Left colon (tissue), 2 donors: ENCODE data around the gene TAF13. TPM values are rescaled to one million over a fixed set of nuclear protein-coding genes. Genes with fewer than 3 reads are reported as not detected.

Source experiments
- ATAC-seq: fragments of 200-7000 bp; cut with Tn5 transposase; one replicate; pipeline ENCODE4 v1.9.1; 2020; ENCODE audit warnings: mild to moderate bottlenecking, moderate library complexity
- DNase-seq, 2 donors: peaks; one replicate each; pipeline ENCODE4 v3.0.0-alpha.2; 2020
- intact Hi-C, 2 donors: fragments of 100-400 bp; cut with DNase I in 1 of 2; cut with micrococcal nuclease in 1 of 2; formaldehyde crosslinking; loops; one replicate each; pipeline versions ENCODE4 v1.11.2 to v1.14.0; 2022; cut with DNase I, micrococcal nuclease
- long read RNA-seq: library from polyadenylated mRNA; unstranded; transcript quantifications from one replicate; pipeline ENCODE4 v2.0.0, GENCODE V29; 2021
- total RNA-seq, 2 donors: library from RNA; stranded (reverse); fragmentation: NEBNext Ultra II Directional; extraction: Animal tissue kit (Norgen Biotek cat#: 25700); gene quantifications; one replicate each; pipeline ENCODE4 v1.2.1, GENCODE V29; 2021
- donor health status: DM: no; HTN: no; CAD: no.
- donor health status: DM: yes; HTN: yes; CAD: no.

Gene TAF13
- total RNA-seq: 10 to 100 TPM; 45.5 to 48.1 TPM
- long read RNA-seq, partial matches to known transcripts: 0 of 15 reads
- long read RNA-seq, other reads (novel, unspliced or antisense): 15 of 15 reads

- DNase-seq (peak; percentile 95 to 96), ATAC-seq (peak; percentile 100)
- intact Hi-C loops: no loop called here
Observed at GRCh38 chr1:109075531-109076490, at the start of gene TAF13. Gene TAF13 (minus strand): TSS chr1:109076003. CDS start chr1:109075947, 56 bp downstream.

GRCh38 chr1:109120356-109120755, 44.6 kb upstream of the TAF13 start:
- ATAC-seq (no peak), DNase-seq (no peak)
- intact Hi-C loops: no loop called here

DNA sequence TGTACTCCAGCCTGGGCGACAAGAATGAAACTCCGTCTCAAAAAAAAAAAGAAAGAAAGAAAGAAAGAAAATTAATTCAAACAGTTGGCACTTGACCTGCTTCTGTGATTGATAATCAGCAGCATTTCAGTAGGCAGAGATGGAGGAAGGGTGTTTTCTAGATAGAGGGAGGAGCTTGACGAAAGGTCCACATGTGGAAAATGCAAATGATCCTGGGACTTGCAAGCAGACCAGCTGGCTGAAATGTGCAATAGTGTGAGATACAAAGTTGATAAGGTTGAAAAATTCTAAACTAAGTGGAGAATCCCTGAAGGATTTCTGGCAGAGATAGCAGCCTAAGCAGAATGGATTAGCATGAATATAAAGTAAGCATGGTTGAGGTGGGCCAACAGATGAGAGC, 42.3 kb upstream of the TAF13 start:
- no peak for DNase-seq
- intact Hi-C loops: no loop called here
- ATAC-seq: no peak

GRCh38 chr1:109116286-109116685, 40.5 kb upstream of the TAF13 start:
- DNase-seq (no peak), ATAC-seq (peak; percentile 46)
- intact Hi-C loops: no loop called here

DNA sequence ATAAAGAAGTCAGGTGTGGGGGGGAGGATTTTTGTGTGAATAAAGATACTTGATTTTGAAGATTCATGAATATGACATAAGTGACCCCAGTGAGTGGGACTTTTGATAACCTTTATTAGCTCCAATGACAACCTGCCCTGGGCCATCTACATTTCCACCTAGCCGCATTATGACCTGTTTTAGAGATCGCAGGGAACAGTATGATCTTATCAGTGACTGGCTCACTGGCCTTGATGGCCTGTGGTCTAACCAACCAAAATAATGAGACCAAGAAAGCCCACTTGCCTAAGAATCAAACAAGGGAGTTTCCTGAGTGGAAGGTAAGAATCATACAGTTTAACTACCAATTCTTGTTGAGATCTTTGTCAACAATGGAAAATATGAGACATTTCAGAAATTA, 39.9 kb upstream of the TAF13 start:
- ATAC-seq (no peak), DNase-seq (no peak)
- intact Hi-C loops: no loop called here

- intact Hi-C loops: no loop called here
- DNase-seq (no peak), ATAC-seq (peak; percentile 18)
Observed at GRCh38 chr1:109114342-109114674, 38.5 kb upstream of the TAF13 start.

DNA sequence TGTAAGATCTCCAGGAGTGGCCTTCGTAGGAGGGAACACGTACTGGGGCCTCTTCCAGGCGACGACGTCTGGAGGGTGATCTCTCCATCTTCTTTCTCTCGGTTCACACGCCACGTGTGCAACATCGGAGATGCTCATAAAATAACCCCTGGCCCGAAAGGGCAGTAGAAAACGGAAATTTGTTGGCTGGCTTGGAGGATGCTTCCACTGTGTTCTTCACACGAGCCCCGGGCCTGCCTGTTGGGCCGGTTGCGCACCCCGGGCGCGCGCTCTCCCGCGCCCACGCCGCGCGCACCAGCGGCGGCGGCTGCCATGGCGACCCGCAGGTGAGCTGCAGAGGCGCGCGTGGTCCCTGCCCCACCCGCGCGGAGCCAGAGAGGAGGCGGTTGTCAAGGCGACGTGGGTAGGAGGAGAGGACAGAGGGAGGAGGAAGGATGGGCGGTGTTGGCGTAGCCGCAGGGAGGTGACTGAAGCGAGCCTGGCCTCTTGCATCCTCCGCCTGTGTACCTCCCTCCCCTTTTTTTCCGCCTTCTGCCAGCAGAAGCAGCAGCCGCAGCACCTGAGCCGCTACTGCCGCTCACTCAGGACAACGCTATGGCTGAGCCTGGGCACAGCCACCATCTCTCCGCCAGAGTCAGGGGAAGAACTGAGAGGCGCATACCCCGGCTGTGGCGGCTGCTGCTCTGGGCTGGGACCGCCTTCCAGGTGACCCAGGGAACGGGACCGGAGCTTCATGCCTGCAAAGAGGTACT, 38.0 kb upstream of the TAF13 start, which contains the start of gene ELAPOR1:
Gene ELAPOR1, plus strand, starts transcription at position 526 of the 752 bp plus-strand sequence. Its CDS starts 69 bp downstream, at position 595.
- DNase-seq (peak; percentile 82 to 90), ATAC-seq (peak; percentile 81)
- intact Hi-C loops: no loop called here

DNA sequence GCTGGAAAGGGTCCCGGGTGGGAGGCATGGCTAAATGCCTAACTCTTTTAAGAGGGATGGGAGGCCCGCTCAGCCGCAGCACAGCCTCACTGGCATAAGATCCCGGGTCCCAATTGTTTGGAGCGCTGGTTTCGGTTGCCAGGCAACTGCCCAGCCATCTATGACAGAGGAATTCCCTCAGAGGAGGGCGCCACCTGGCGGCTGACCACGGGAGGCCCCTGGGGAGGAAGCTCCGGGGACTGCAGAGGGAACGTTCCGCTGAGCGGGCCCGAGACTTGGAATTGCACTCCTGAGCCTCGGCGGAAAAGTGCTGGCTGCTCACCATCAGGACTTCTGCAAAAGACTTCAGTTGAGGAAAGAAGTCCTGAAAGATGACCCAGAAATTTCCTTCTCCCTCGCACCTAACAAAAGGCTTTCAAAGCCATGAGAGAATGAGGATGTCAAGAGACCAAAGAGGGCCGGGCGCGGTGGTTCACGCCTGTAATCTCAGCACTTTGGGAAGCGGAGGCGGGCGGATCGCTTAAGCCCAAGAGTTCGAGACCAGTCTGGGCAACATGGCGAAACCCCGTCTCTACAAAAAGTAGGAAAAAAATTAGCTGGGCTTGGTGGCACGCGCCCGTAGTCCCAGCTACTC, 37.0 kb upstream of the TAF13 start:
- intact Hi-C loops: no loop called here
- DNase-seq (peak; percentile 92 to 96), ATAC-seq (peak; percentile 70)

- ATAC-seq (peak; percentile 34), DNase-seq (no peak)
- intact Hi-C loops: no loop called here
Observed at GRCh38 chr1:109112056-109112651, 36.4 kb upstream of the TAF13 start.

DNA sequence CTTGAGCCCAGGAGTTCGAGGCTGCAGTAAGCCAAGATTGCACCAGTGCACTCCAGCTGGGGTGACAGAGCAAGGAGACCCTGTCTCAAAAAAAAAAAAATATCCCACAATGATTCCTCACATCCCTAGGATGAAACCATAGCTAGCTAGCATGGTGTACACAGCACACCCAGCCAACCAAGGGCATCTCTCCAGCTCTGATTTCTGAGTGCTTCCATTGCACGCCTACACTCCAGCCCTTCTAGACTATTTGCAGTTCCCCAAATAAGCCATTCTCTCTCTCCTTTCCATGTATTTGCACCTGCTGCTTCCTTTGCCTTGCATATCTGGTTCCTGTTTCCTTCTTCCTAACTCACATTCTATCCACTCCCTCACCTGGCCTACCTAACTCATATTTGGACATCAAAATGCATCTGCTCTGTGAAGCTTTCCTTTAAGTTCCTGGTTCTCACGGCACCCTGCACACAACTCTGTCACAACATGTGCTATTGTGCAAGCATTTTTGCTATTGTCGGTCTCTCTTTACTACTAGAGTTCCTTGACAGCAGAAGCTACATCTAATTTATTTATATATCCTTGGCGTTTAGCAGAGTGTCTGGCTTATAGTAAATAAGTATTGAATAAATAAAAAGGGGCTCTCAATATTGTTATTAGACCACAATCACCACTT, 35.7 kb upstream of the TAF13 start:
- DNase-seq (no peak), ATAC-seq (no peak)
- intact Hi-C loops: no loop called here

GRCh38 chr1:109109906-109110305, 34.1 kb upstream of the TAF13 start:
- intact Hi-C loops: no loop called here

GRCh38 chr1:109107785-109108184, 32.0 kb upstream of the TAF13 start:
- ATAC-seq: no peak

More at GRCh38 chr1:109109906-109110305, 34.1 kb upstream of the TAF13 start:
- no peak for ATAC-seq
- DNase-seq: no peak

GRCh38 chr1:109105881-109106280, 30.1 kb upstream of the TAF13 start:
- DNase-seq (no peak), ATAC-seq (no peak)
- intact Hi-C loops: no loop called here

More at GRCh38 chr1:109107785-109108184, 32.0 kb upstream of the TAF13 start:
- DNase-seq: no peak
- intact Hi-C loops: no loop called here

DNA sequence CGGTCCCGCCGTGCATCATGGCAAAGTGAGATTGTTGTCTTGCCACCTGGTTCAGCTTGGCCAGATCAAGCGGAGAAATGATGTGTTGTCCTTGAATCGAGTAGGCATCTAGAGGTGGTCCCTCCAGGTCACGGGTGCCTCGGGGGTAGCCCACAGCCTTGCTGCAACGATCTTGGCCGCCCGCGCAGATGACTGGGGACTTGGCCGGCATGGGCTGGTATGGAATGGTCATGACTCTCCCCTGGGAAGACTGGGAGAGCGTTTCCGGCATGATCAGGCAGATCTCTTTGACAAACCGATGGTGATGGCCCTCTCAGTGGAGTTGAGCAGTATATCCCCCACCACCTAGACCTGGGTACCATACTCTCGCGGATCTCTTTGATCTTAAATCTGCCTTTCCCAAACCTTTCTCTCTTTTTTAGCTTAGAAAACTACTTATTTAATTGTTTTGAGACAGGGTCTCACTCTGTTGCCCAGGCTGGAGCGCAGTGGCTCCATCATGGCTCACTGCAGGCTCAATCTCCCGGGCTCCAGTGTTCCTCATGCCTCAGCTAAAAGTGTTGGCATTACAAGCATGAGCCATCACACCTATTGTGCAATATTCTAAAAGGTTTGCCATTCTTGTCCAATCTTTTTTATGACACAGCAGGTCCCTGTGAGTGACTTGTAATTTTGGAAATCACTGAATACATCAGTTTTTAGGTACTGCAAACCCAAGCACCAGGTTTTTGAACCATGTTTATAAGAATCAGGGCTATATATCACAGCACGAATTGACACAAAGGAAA, 28.8 kb upstream of the TAF13 start:
- ATAC-seq (no peak), DNase-seq (no peak)
- intact Hi-C loops: no loop called here

DNA sequence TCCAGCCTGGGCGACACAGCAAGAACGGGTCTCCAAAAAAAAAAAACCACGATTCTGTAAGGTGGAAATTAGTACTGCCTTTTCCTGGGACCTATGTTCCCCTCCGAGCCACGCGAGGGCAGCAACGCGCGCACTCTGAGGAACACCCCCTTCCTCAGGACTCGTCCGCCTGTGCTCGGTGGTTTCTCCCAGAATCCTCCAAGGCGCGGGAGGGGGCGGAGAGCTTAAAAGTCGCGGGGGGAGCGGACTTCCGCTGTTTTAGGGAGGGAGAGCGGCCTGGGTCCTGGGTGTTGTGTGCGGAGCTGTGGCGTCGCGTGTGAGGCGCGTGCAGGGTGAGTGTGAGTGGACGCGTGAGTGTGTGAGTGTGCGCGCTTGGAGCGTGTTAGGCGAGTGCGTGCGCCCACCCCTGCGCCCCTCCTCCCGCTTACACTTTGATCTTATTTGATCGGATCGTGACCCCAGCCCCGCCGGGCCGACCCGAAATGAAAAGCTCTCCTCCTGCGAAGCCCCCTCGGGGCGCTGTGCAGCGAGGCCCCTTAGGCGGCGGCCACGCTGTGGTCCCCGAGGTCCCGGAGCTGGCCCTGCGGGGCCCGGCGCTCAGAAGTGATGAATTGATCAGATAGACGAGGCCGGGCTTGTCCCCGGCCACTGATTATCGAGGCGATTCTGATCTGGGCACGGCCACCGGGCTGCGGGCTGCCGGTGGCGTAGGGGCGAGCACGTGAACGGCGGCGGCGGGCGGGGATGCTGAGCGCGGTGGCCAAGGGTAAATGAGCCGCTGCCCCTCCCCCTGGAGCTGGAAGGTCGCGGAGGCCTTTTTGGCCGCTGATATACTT, 24.4 kb upstream of the TAF13 start:
- intact Hi-C loops: no loop called here

GRCh38 chr1:109096120-109096519, 20.3 kb upstream of the TAF13 start:
- intact Hi-C loops: no loop called here
- DNase-seq: no peak
- no peak for ATAC-seq

More for the DNA sequence above, 24.4 kb upstream of the TAF13 start:
- ATAC-seq: peak; percentile 96
- peak; percentile 97 to 98 for DNase-seq

DNA sequence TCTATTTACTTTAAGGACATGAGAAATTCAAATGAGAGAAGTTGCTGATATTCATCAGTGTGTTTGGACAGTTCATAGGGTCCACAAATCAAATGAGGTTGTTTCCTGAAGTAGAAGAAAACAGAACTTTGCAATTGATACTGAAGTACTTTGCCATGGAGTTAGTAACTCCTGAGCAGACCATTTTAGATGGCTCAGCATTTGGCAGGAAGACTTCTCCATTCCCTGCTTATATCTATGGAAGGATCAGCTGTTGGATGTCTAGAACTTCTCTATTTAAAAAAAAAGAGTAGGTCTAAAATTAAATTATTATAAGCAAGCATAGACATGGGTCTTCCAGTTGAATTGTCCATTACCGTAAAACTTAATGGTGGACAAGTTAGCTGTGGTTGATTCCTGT, 19.8 kb upstream of the TAF13 start:
- DNase-seq (no peak), ATAC-seq (no peak)
- intact Hi-C loops: no loop called here
